ENCODE results near the gene MCAM. TPM values are rescaled to one million over a fixed set of nuclear protein-coding genes. Genes with fewer than 3 reads are reported as not detected.

Gene MCAM
- total and polyA plus RNA-seq, 8 donors, result 7.3 to 379 (median 70.4) TPM

DNA sequence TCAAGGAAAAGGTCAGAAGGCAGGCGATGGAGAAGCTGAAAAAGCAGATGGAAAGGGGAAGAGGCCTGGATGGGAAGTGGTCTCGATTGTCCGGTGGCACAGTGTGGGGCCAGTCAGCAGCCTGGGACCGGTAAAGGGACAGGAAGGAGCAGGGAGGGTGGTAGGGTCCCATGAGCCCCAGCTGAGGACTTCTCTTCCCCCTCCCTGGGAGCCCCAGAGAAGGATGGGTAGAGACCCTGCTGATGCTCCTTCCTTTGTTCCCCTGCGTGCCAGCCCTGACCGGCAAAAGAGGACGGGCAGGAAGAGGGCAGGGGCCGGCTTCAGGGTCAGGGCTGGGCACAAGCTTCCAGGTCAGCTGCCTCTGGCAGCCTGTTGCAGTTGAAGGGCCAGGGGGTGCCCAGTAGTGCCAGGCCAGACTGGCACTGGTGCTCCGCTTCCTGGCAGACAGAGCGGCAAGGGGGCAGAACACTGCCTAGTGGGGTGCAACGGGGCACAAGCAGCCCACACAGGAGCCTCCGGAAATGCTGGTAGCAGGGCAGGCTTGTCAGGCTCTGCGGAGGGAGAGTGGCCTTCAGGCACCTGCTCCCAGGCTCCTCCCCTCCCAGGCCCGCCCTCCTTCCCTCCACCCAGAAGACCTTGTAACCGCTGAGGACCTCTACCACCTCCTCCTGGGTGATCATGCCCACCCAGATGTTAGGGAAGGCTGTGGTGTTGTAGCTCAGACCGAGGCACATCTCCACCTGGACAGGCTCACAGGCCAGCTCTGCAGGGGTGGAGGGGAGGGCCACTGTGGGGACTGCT is 24.5 kb upstream of the MCAM start:
- TF ChIP-seq POLR2A (IDR thresholded peaks at IDR 0.05) (no peak), POLR2AphosphoS5 (IDR thresholded peaks at IDR 0.05) (no peak), EP300 (IDR thresholded peaks at IDR 0.05) (no peak)
- TF ChIP-seq, protein P1, sequence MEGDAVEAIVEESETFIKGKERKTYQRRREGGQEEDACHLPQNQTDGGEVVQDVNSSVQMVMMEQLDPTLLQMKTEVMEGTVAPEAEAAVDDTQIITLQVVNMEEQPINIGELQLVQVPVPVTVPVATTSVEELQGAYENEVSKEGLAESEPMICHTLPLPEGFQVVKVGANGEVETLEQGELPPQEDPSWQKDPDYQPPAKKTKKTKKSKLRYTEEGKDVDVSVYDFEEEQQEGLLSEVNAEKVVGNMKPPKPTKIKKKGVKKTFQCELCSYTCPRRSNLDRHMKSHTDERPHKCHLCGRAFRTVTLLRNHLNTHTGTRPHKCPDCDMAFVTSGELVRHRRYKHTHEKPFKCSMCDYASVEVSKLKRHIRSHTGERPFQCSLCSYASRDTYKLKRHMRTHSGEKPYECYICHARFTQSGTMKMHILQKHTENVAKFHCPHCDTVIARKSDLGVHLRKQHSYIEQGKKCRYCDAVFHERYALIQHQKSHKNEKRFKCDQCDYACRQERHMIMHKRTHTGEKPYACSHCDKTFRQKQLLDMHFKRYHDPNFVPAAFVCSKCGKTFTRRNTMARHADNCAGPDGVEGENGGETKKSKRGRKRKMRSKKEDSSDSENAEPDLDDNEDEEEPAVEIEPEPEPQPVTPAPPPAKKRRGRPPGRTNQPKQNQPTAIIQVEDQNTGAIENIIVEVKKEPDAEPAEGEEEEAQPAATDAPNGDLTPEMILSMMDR (IDR thresholded peaks at IDR 0.05), result no peak
- intact Hi-C loops (cut with DNase I; ENCODE audit: low total_unique reads), result no loop called here
- peak overlapping the region in 2 of 4 donors; percentile 56 to 65 for H3K4me3 ChIP-seq
- 30 to 43% (median 36%) methylated on average over 12 to 16 of the region's 16 CpGs for WGBS, 5 donors
- H3K9me3 ChIP-seq, result no peaks in the 10 kb centered on the region
- peak overlapping the region; percentile 66 to 96 (median 92) for H3K27ac ChIP-seq
- H3K4me1 ChIP-seq, result peaks cover 46 to 56% (median 52%) of the 10 kb centered on the region in 4 donors
- peak in 1 of 2 donors; percentile 52 for DNase-seq
- peaks cover 6 to 9% (median 7%) of the 10 kb centered on the region in 4 donors for H3K36me3 ChIP-seq
- H3K27me3 ChIP-seq, result peaks cover 0 to 54% (median 21%) of the 10 kb centered on the region in 3 donors

GRCh38 chr11:119340335-119341221 is 23.6 kb upstream of the MCAM start, which contains the start of gene C1QTNF5:
Gene C1QTNF5, minus strand, starts transcription at chr11:119340883. Its CDS starts 486 bp downstream, at chr11:119340397.
- intact Hi-C loops (cut with DNase I; ENCODE audit: low total_unique reads), result no loop called here
- Histone ChIP-seq H3K36me3 (peaks cover 7 to 17% (median 12%) of the 10 kb centered on the region in 4 donors), H3K27me3 (peaks cover 0 to 47% (median 21%) of the 10 kb centered on the region in 3 donors), H3K4me3 (peak within 1 kb of the TSS; percentile 56 to 71 (median 62)), H3K27ac (peak within 1 kb of the TSS; percentile 66 to 96 (median 92)), H3K4me1 (peaks cover 49 to 65% (median 61%) of the 10 kb centered on the region in 4 donors), H3K9me3 (no peaks in the 10 kb centered on the region)
- 2 to 7% (median 3%) methylated on average over 9 to 53 of the region's 53 CpGs for WGBS, 5 donors
- TF ChIP-seq POLR2A (IDR thresholded peaks at IDR 0.05), result no peak
- peak; percentile 36 to 46 (median 36) for TF ChIP-seq POLR2AphosphoS5 (IDR thresholded peaks at IDR 0.05)
- TF ChIP-seq, protein P1 (IDR thresholded peaks at IDR 0.05), result no peak
- no peak for TF ChIP-seq EP300 (IDR thresholded peaks at IDR 0.05)
- peak; percentile 88 to 94 for DNase-seq

- peak overlapping the region; percentile 66 to 96 (median 92) for H3K27ac ChIP-seq
- peak overlapping the region; percentile 56 to 71 (median 62) for H3K4me3 ChIP-seq
- peak; percentile 73 to 91 for DNase-seq
- peaks cover 58 to 73% (median 69%) of the 10 kb centered on the region in 4 donors for H3K4me1 ChIP-seq
- TF ChIP-seq POLR2AphosphoS5 (IDR thresholded peaks at IDR 0.05) (peak in 2 of 3 donors; percentile 22 to 52), POLR2A (IDR thresholded peaks at IDR 0.05) (no peak), EP300 (IDR thresholded peaks at IDR 0.05) (no peak)
- TF ChIP-seq, protein P1 (IDR thresholded peaks at IDR 0.05), result peak in 5 of 7 experiments; percentile 50 to 91 (median 77)
- H3K36me3 ChIP-seq, result peaks cover 7 to 17% (median 12%) of the 10 kb centered on the region in 4 donors
- intact Hi-C loops (cut with DNase I; ENCODE audit: low total_unique reads), result no loop called here
- H3K9me3 ChIP-seq, result no peaks in the 10 kb centered on the region
- peaks cover 0 to 47% (median 21%) of the 10 kb centered on the region in 3 donors for H3K27me3 ChIP-seq
- 2 to 33% (median 4%) methylated on average over 2 to 86 of the region's 86 CpGs for WGBS, 5 donors
Measured at GRCh38 chr11:119339589-119340334, 22.8 kb upstream of the MCAM start.
